Ascending aorta (tissue), 2 donors: ENCODE results near the gene FAM117A. TPM values are rescaled to one million over a fixed set of nuclear protein-coding genes. Genes with fewer than 3 reads are reported as not detected.

Experiments
- DNase-seq, 2 donors: peaks; one replicate each; pipeline ENCODE4 v3.0.0-alpha.2; 2019; ENCODE audit warnings: low spot score in 2 of 2
- H3K27ac ChIP-seq, 2 donors: fragments of 200-600 bp; sonication (generic); one replicate each; pipeline ENCODE4 v1.5.1; 2016 to 2017; ENCODE audit warnings: mild to moderate bottlenecking in 1 of 2
- H3K27me3 ChIP-seq: fragments of 200-600 bp; sonication (generic); one replicate; pipeline ENCODE4 v1.5.1; 2017
- H3K36me3 ChIP-seq, 2 donors: fragments of 200-600 bp; sonication (generic); one replicate each; pipeline ENCODE4 v1.5.1; 2016
- H3K4me1 ChIP-seq, 2 donors: fragments of 200-600 bp; sonication (generic); one replicate each; pipeline ENCODE4 v1.5.1; 2016 to 2017; ENCODE audit warnings: mild to moderate bottlenecking in 1 of 2
- H3K4me3 ChIP-seq, 2 donors: fragments of 200-600 bp; sonication (generic); one replicate each; pipeline ENCODE4 v1.5.1; 2016 to 2017; ENCODE audit warnings: mild to moderate bottlenecking in 1 of 2
- H3K9me3 ChIP-seq, 2 donors: fragments of 200-600 bp; sonication (generic); one replicate each; pipeline ENCODE4 v1.5.1; 2016
- intact Hi-C: fragments of 100-400 bp; cut with DNase I; formaldehyde crosslinking; loops from one replicate; pipeline ENCODE4 v1.15.1; 2023
- total RNA-seq: library from RNA; depleted of rRNA; stranded (reverse); fragments of >200 nt; gene quantifications from one replicate; pipeline ENCODE4 v1.1.0, GENCODE V29; 2016
- TF ChIP-seq, protein P1 (sequence below), 3 experiments: fragments of 200-600 bp in 2 of 3; fragments of 450-650 bp in 1 of 3; sonication (generic) in 2 of 3; IDR thresholded peaks; one replicate each; pipeline ENCODE4 v1.5.1; 2016 to 2019; ENCODE audit warnings: antibody characterized with exemption in 3 of 3, mild to moderate bottlenecking in 1 of 3, moderate library complexity in 1 of 3

The FAM117A gene
- total RNA-seq, 1 donor from 2014 or later, result 25.4 TPM

DNA sequence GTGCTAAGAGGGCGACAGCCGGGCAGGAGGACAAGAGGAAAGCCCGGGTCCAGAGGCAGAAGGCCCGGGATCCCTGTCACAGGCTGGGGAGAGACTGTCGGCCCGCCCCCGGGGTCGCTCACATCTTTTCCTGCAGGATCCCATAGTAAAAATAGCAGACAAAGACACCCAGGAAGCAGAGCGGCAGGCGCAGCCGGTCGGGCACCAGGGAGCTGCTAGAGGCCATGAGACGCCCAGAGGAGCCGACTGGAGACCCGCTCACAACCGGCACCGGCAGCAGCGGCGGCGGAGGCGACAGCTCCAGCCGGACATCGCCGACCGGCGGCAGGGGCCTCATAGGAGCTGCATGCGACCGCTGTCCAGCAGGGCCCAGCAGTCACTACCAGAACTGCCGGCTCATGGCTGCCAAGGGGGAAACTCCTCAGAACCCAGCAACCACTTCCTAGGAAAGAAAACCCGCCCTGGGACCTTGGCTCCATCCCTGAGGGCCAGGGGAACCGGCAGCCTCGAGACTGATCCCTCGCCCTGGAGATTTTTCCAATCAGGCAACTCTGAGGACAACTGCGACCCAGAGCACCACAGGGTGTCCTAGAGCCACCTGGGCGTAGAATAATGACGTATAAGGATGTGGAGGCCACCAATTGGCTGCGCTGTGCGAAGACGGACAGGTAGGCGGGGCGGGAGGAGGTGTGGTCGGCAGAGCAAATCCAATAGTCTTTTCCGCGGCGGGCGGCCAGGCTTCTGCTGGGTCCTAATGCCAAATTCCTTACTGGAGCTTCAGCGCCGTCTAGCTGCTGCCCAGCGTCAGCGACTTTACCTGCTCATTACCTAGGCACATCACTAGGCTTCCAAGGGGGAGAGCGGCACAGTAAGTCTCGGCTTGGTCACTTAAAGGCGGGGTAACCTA, 56.1 kb downstream of the FAM117A start, which contains the start of gene SLC35B1:
Gene SLC35B1, minus strand, starts transcription at position 357 of the 907 bp plus-strand sequence. Its CDS starts 131 bp downstream, at position 226.
- no peaks in the 10 kb centered on the region for H3K9me3 ChIP-seq
- no peaks in the 10 kb centered on the region for H3K27me3 ChIP-seq
- H3K4me3 ChIP-seq, result peak within 1 kb of the TSS; percentile 80 to 90
- intact Hi-C loops, result loop anchor here (1.0 to 5.0 kb wide), 6 partner anchors 33 to 289 kb away; partner anchors contain the start of genes DLX3, FAM117A and KAT7
- peak; percentile 93 to 99 for DNase-seq
- peak within 1 kb of the TSS; percentile 83 to 93 for H3K27ac ChIP-seq
- peaks cover 6 to 17% of the 10 kb centered on the region in 2 donors for H3K4me1 ChIP-seq
- peaks cover 33 to 55% of the 10 kb centered on the region in 2 donors for H3K36me3 ChIP-seq
- TF ChIP-seq, protein P1, sequence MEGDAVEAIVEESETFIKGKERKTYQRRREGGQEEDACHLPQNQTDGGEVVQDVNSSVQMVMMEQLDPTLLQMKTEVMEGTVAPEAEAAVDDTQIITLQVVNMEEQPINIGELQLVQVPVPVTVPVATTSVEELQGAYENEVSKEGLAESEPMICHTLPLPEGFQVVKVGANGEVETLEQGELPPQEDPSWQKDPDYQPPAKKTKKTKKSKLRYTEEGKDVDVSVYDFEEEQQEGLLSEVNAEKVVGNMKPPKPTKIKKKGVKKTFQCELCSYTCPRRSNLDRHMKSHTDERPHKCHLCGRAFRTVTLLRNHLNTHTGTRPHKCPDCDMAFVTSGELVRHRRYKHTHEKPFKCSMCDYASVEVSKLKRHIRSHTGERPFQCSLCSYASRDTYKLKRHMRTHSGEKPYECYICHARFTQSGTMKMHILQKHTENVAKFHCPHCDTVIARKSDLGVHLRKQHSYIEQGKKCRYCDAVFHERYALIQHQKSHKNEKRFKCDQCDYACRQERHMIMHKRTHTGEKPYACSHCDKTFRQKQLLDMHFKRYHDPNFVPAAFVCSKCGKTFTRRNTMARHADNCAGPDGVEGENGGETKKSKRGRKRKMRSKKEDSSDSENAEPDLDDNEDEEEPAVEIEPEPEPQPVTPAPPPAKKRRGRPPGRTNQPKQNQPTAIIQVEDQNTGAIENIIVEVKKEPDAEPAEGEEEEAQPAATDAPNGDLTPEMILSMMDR (IDR thresholded peaks at IDR 0.05), result peak; percentile 76 to 87 (median 82)

GRCh38 chr17:49707246-49707607, 56.7 kb downstream of the FAM117A start:
- peak overlapping the region; percentile 80 to 90 for H3K4me3 ChIP-seq
- no peaks in the 10 kb centered on the region for H3K27me3 ChIP-seq
- peaks cover 6 to 17% of the 10 kb centered on the region in 2 donors for H3K4me1 ChIP-seq
- no peak for DNase-seq
- no peaks in the 10 kb centered on the region for H3K9me3 ChIP-seq
- TF ChIP-seq, protein P1 (IDR thresholded peaks at IDR 0.05), result no peak
- intact Hi-C loops, result loop anchor here (1.0 to 5.0 kb wide), 3 partner anchors 72 to 290 kb away; partner anchors contain the start of gene DLX3
- H3K27ac ChIP-seq, result peak overlapping the region; percentile 83 to 93
- H3K36me3 ChIP-seq, result peaks cover 35 to 55% of the 10 kb centered on the region in 2 donors

GRCh38 chr17:49705254-49705653, 58.7 kb downstream of the FAM117A start:
- no peak overlapping the region for H3K27ac ChIP-seq
- intact Hi-C loops, result loop anchor here (5.0 kb wide), 1 partner anchor 292 kb away; the partner anchor contains the start of gene DLX3
- TF ChIP-seq, protein P1 (IDR thresholded peaks at IDR 0.05), result no peak
- H3K4me3 ChIP-seq, result no peak overlapping the region
- DNase-seq, result no peak
- H3K27me3 ChIP-seq, result no peaks in the 10 kb centered on the region
- H3K4me1 ChIP-seq, result peaks cover 6 to 17% of the 10 kb centered on the region in 2 donors
- H3K36me3 ChIP-seq, result peaks cover 54 to 58% of the 10 kb centered on the region in 2 donors
- no peaks in the 10 kb centered on the region for H3K9me3 ChIP-seq

- intact Hi-C loops, result no loop called here
- TF ChIP-seq, protein P1 (IDR thresholded peaks at IDR 0.05), result peak; percentile 15 to 52 (median 46)
- H3K27ac ChIP-seq, result no peak overlapping the region
These were observed 60.2 kb downstream of the FAM117A start for GRCh38 chr17:49703557-49704277.

DNA sequence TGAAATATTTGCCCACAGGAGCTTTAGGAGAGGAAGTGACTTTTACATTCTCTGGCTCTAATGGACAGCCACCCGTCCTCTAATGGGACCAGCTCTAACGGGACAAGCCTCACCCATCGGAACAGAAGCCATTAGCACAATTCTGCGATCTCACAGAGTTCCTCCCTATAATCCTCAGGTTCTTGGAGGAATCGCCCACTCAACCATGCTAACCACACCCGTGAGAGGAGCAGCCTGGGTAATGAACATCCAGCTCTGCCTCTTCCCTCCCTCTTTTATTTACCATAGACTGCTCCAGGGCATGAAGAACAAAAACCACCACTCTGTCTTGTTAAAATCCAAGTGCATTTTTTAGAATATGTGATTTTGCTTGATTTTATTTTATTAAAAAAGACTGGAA, 63.0 kb downstream of the FAM117A start:
- intact Hi-C loops, result no loop called here
- no peak overlapping the region for H3K4me3 ChIP-seq
- TF ChIP-seq, protein P1 (IDR thresholded peaks at IDR 0.05), result no peak
- no peaks in the 10 kb centered on the region for H3K27me3 ChIP-seq
- no peak for DNase-seq
- peaks cover 56 to 61% of the 10 kb centered on the region in 2 donors for H3K36me3 ChIP-seq
- no peaks in the 10 kb centered on the region for H3K9me3 ChIP-seq
- no peak overlapping the region for H3K27ac ChIP-seq
- H3K4me1 ChIP-seq, result no peaks in the 10 kb centered on the region

More at GRCh38 chr17:49703557-49704277, 60.2 kb downstream of the FAM117A start:
- Histone ChIP-seq H3K27me3 (no peaks in the 10 kb centered on the region), H3K36me3 (peaks cover 56 to 62% of the 10 kb centered on the region in 2 donors), H3K4me3 (no peak overlapping the region), H3K9me3 (no peaks in the 10 kb centered on the region), H3K4me1 (peaks cover 6 to 16% of the 10 kb centered on the region in 2 donors)
- no peak for DNase-seq
